GM19193 (cell line): ENCODE data around the gene KRTAP19-3.

ENCODE experiments used
- POLR2A ChIP-seq: IDR thresholded peaks from 4 replicates; pipeline ENCODE4 v1.6.1; 2011; ENCODE audit not compliant: insufficient read depth, insufficient read length; ENCODE audit errors: extremely low read depth

The KRTAP19-3 gene

GRCh38 chr21:30491963-30492428 is at the start of gene KRTAP19-3:
TSS of gene KRTAP19-3 (minus strand) at chr21:30492013. CDS start at chr21:30491957, 56 bp downstream.
- no peak for TF ChIP-seq POLR2A

GRCh38 chr21:30518876-30519275 is 27.1 kb upstream of the KRTAP19-3 start:
- no peak for TF ChIP-seq POLR2A

GRCh38 chr21:30515681-30516080 is 23.9 kb upstream of the KRTAP19-3 start:
- TF ChIP-seq POLR2A, result no peak

GRCh38 chr21:30502041-30502440 is 10.2 kb upstream of the KRTAP19-3 start, which contains the start of gene KRTAP19-5:
TSS of gene KRTAP19-5 (minus strand) at chr21:30502141. CDS start at chr21:30502090, 51 bp downstream.
- no peak for TF ChIP-seq POLR2A

- no peak for TF ChIP-seq POLR2A
Observed at GRCh38 chr21:30497065-30497464, 5.3 kb upstream of the KRTAP19-3 start, which contains the start of gene KRTAP19-4. TSS of gene KRTAP19-4 (minus strand) at chr21:30497165. CDS start at chr21:30497110, 55 bp downstream.

- TF ChIP-seq POLR2A, result no peak
Observed at GRCh38 chr21:30487336-30487735, 4.5 kb downstream of the KRTAP19-3 start, which contains the start of gene KRTAP19-2. TSS of gene KRTAP19-2 (minus strand) at chr21:30487436. CDS start at chr21:30487348, 88 bp downstream.

GRCh38 chr21:30486180-30486579 is 5.6 kb downstream of the KRTAP19-3 start:
- TF ChIP-seq POLR2A, result no peak

GRCh38 chr21:30482130-30482529 is 9.7 kb downstream of the KRTAP19-3 start:
- no peak for TF ChIP-seq POLR2A

GRCh38 chr21:30480145-30480544 is 11.7 kb downstream of the KRTAP19-3 start, which contains the start of gene KRTAP19-1:
TSS of gene KRTAP19-1 (minus strand) at chr21:30480367. CDS start at chr21:30480317, 50 bp downstream.
- TF ChIP-seq POLR2A, result no peak

GRCh38 chr21:30479259-30479658 is 12.6 kb downstream of the KRTAP19-3 start:
- TF ChIP-seq POLR2A, result no peak

GRCh38 chr21:30478004-30478403 is 13.8 kb downstream of the KRTAP19-3 start:
- TF ChIP-seq POLR2A, result no peak

- no peak for TF ChIP-seq POLR2A
Observed at GRCh38 chr21:30468900-30469714, 22.7 kb downstream of the KRTAP19-3 start.

- TF ChIP-seq POLR2A, result no peak
Observed at GRCh38 chr21:30463713-30464112, 28.1 kb downstream of the KRTAP19-3 start.

- TF ChIP-seq POLR2A, result no peak
Observed at GRCh38 chr21:30448514-30448913, 43.3 kb downstream of the KRTAP19-3 start.

GRCh38 chr21:30447056-30447455 is 44.8 kb downstream of the KRTAP19-3 start:
- TF ChIP-seq POLR2A, result no peak

GRCh38 chr21:30444204-30444603 is 47.6 kb downstream of the KRTAP19-3 start:
- TF ChIP-seq POLR2A, result no peak

- no peak for TF ChIP-seq POLR2A
Observed at GRCh38 chr21:30443226-30443625, 48.6 kb downstream of the KRTAP19-3 start.
